K562 (cell line): ENCODE results near the gene EPOP. TPM values are rescaled to one million over a fixed set of nuclear protein-coding genes. Genes with fewer than 3 reads are reported as not detected.

Source experiments
- BHLHE40 ChIP-seq: IDR thresholded peaks from 2 replicates; pipeline ENCODE4 v1.6.1; 2011; ENCODE audit warnings: low read length, improper control_type of control experiment
- CBFA2T2 ChIP-seq: fragments of 450-650 bp; conservative IDR thresholded peaks from 2 replicates; pipeline ENCODE4 v1.6.1; 2017; ENCODE audit warnings: mild to moderate bottlenecking
- CBX1 ChIP-seq: sonication (generic); IDR thresholded peaks from 2 replicates; pipeline ENCODE4 v1.6.1; 2016; ENCODE audit warnings: antibody characterized with exemption, low read depth, mild to moderate bottlenecking
- CEBPB ChIP-seq: fragments of 450-650 bp; IDR thresholded peaks from 2 replicates; pipeline ENCODE4 v1.6.1; 2016; ENCODE audit warnings: missing genetic modification characterization, missing compliant biosample characterization
- E2F3 ChIP-seq: fragments of 250-450 bp; sonication (Bioruptor Pico); IDR thresholded peaks from 2 replicates; pipeline ENCODE4 v1.4.0; 2020; ENCODE audit warnings: mild to moderate bottlenecking
- ELF1 ChIP-seq: fragments of 200-800 bp; sonication (Bioruptor generic); IDR thresholded peaks from 2 replicates; pipeline ENCODE4 v1.6.1; 2016; ENCODE audit warnings: missing genetic modification characterization, missing compliant biosample characterization
- ETV6 ChIP-seq, 3 experiments: fragments of 150-350 bp in 1 of 3; sonication (generic) in 1 of 3; formaldehyde crosslinking in 1 of 3; IDR thresholded peaks; 2 replicates each; pipeline versions ENCODE4 v1.6.1 to v1.8.0; 2014 to 2022; ENCODE audit warnings: borderline replicate concordance in 2 of 3, low read depth in 2 of 3, antibody characterized with exemption in 1 of 3, low read length in 1 of 3, mild to moderate bottlenecking in 1 of 3, missing genetic modification reagents in 1 of 3
- FOXA3 ChIP-seq, 2 experiments: fragments of 450-650 bp in 1 of 2; sonication (generic) in 1 of 2; formaldehyde crosslinking; IDR thresholded peaks in 1 of 2; conservative IDR thresholded peaks in 1 of 2; 2 replicates each; pipeline versions ENCODE4 v1.4.0 to v1.8.0; 2020 to 2022; ENCODE audit warnings: mild to moderate bottlenecking in 2 of 2, missing genetic modification reagents in 1 of 2
- HCFC1 ChIP-seq: IDR thresholded peaks from 2 replicates; pipeline ENCODE4 v1.6.1; 2012; ENCODE audit warnings: low read depth, low read length, improper control_type of control experiment
- JUNB ChIP-seq: fragments of 450-650 bp; formaldehyde crosslinking; conservative IDR thresholded peaks from 2 replicates; pipeline ENCODE4 v1.4.0; 2020; ENCODE audit warnings: mild to moderate bottlenecking
- L3MBTL2 ChIP-seq: fragments of 450-650 bp; IDR thresholded peaks from 2 replicates; pipeline ENCODE4 v1.6.1; 2016; ENCODE audit warnings: mild to moderate bottlenecking, moderate library complexity
- NEUROD1 ChIP-seq: fragments of 150-350 bp; IDR thresholded peaks from 2 replicates; pipeline ENCODE4 v1.6.1; 2014; ENCODE audit warnings: borderline replicate concordance, low read length, low read depth; ENCODE audit not compliant: partially characterized antibody
- POLR2A ChIP-seq: fragments of 450-650 bp; conservative IDR thresholded peaks from 2 replicates; pipeline ENCODE4 v1.6.1; 2016
- RBBP5 ChIP-seq: fragments of 200-600 bp; sonication (generic); IDR thresholded peaks from 2 replicates; pipeline ENCODE4 v1.6.1; 2012; ENCODE audit warnings: borderline replicate concordance, mild to moderate bottlenecking, low read length, control low read depth, inconsistent platforms; ENCODE audit not compliant: insufficient read depth, poor library complexity, severe bottlenecking
- RBM25 ChIP-seq: fragments of 200-400 bp; formaldehyde crosslinking; IDR thresholded peaks from 2 replicates; pipeline ENCODE4 v1.6.1; 2018; ENCODE audit warnings: low read length, low read depth, moderate library complexity; ENCODE audit not compliant: severe bottlenecking
- SMAD1 ChIP-seq: fragments of 150-350 bp; IDR thresholded peaks from 2 replicates; pipeline ENCODE4 v1.6.1; 2014; ENCODE audit warnings: low read length, low read depth; ENCODE audit not compliant: partially characterized antibody
- SUPT5H ChIP-seq: fragments of 450-650 bp; IDR thresholded peaks from 2 replicates; pipeline ENCODE4 v1.6.1; 2016
- TAF7 ChIP-seq: fragments of 450-650 bp; IDR thresholded peaks from 2 replicates; pipeline ENCODE4 v1.6.1; 2016; ENCODE audit warnings: missing genetic modification characterization, missing compliant biosample characterization
- U2AF1 ChIP-seq: fragments of 200-400 bp; formaldehyde crosslinking; optimal IDR thresholded peaks from 2 replicates; pipeline ENCODE3; 2017; ENCODE audit warnings: mild to moderate bottlenecking, low read depth, low read length, moderate library complexity
- ZFPM2 ChIP-seq: fragments of 250-450 bp; sonication (Bioruptor Pico); IDR thresholded peaks from 2 replicates; pipeline ENCODE4 v1.5.1; 2022; ENCODE audit warnings: mild to moderate bottlenecking
- ZNF175 ChIP-seq: fragments of 200-800 bp; sonication (Bioruptor generic); IDR thresholded peaks from 2 replicates; pipeline ENCODE4 v1.6.1; 2016; ENCODE audit warnings: low read depth, mild to moderate bottlenecking, missing genetic modification characterization, missing compliant biosample characterization
- ZNF395 ChIP-seq: fragments of 200-800 bp; sonication (Bioruptor generic); IDR thresholded peaks from 2 replicates; pipeline ENCODE4 v1.6.1; 2017; ENCODE audit warnings: missing genetic modification characterization, missing compliant biosample characterization
- ZNF584 ChIP-seq: fragments of 200-800 bp; sonication (Bioruptor generic); IDR thresholded peaks from 2 replicates; pipeline ENCODE4 v1.6.1; 2016; ENCODE audit warnings: low read depth, mild to moderate bottlenecking, missing genetic modification characterization, missing compliant biosample characterization
- polyA plus RNA-seq, 8 experiments: library from polyadenylated mRNA; depleted of rRNA in 4 of 8; stranded (reverse) in 5 of 8; unstranded in 3 of 8; fragments of >200 nt; fragmentation: Nextera tagmentation in 2 of 8; fragmentation: Illumina TruSeq in 1 of 8; extraction: Ambion mirVana in 2 of 8; extraction: Trizol in 1 of 8; gene quantifications; 2 replicates each; pipeline versions ENCODE4 v1.2.1 to v1.2.3, GENCODE V29; 2011 to 2014; ENCODE audit warnings: inconsistent platforms in 1 of 8, missing spikeins in 1 of 8
- total RNA-seq, 7 experiments: library from RNA; depleted of rRNA in 6 of 7; stranded (reverse); fragments of >200 nt in 6 of 7; fragmentation: Illumina TruSeq in 2 of 7; extraction: Trizol in 2 of 7; gene quantifications; 2 replicates each; pipeline versions ENCODE4 v1.2.1 to v1.2.3, GENCODE V29; 2011 to 2021; ENCODE audit warnings: low replicate concordance in 1 of 7

Gene EPOP
- total and polyA plus RNA-seq, 9 of the 15 experiments (the other 6 are each of a cell fraction or from before 2014, with no cell fraction given): 0.41 to 10.6 (median 4.6) TPM

DNA sequence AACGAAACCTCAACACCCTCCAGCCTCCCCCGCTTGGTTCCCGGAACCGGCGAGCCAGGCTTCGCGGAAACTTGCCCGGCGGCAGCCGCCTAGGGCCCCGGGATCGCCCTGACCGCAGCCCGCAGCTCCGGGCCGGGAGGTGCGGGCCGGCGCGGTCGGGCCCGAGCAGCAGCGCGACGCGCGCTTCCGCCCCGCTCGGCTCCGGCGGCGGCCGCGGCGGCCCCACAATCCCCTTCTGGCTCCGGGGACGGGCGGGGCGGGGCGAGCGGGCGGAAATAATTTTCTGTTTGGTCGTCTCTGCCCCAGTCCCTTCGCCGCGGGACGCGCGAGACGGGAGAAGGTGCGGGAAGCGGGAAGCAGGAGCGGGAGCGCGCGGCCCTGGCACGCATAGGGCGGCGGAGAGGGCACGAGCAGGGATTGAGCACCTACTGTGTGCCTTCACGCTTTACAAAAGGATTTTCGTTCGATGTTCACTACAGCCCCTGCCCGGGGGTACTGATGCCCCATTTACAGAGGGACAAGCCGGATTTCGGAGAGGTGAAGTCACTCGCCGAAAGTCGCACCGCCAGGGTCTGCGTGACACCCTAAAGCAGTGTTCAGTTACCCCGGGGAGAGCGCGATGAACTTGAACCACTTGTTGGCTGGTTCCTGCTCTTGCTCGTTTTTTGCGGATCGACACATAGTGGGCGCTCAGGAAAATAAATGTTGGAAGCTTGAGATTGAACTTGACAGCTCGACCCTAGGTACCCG is 27.6 kb upstream of the EPOP start (continued):
- TF ChIP-seq ZFPM2 (CRISPR knock-in tag) (no peak), U2AF1 (peak; percentile 40), NEUROD1 (peak; percentile 65), JUNB (no peak), ETV6 (IDR thresholded peaks at IDR 0.05; ENCODE audit: borderline replicate concordance in 1 of 2, low read depth in 2 of 2, low read length in 1 of 2) (peak in 1 of 2 experiments; percentile 78; a peak in 1 of 4 replicates), ETV6 (CRISPR knock-in tag; IDR thresholded peaks at IDR 0.05; ENCODE audit: borderline replicate concordance) (no peak), TAF7 (no peak; the same call in 1 of the 2 replicates), SMAD1 (peak; percentile 45), FOXA3 (CRISPR knock-in tag; conservative IDR thresholded peaks at IDR 0.05 in 1 of 2, IDR thresholded peaks at IDR 0.05 in 1 of 2) (no peak), HCFC1 (peak; percentile 52; the same call in 1 of the 2 replicates), L3MBTL2 (peak; percentile 89), POLR2A (peak; percentile 87), BHLHE40 (peak; percentile 57; the same call in 1 of the 2 replicates), ZNF175 (CRISPR knock-in tag) (peak; percentile 22; the same call in 1 of the 2 replicates), RBM25 (peak; percentile 69), SUPT5H (peak; percentile 85), E2F3 (peak; percentile 98), CEBPB (tag) (no peak), CBX1 (peak; percentile 78; the same call in 1 of the 2 replicates), ELF1 (peak; percentile 93), ZNF584 (CRISPR knock-in tag) (0 out of 2 replicates have a peak, but pooled peaks have one; percentile 62), CBFA2T2 (peak; percentile 3; the same call in 1 of the 2 replicates), RBBP5 (peak; percentile 63), ZNF395 (CRISPR knock-in tag) (peak; percentile 52; the same call in 1 of the 2 replicates)
